IMR-90 (cell line): ENCODE measurements around the gene MAGEB6B.

Experiments
- BHLHE40 ChIP-seq: fragments of 150-350 bp; IDR thresholded peaks from 2 replicates; pipeline ENCODE4 v1.6.1; 2016; ENCODE audit warnings: mild to moderate bottlenecking, low read depth, low read length
- CEBPB ChIP-seq: IDR thresholded peaks from 2 replicates; pipeline ENCODE4 v1.6.1; 2012; ENCODE audit warnings: low read depth, low read length, improper control_type of control experiment
- CTCF ChIP-seq: conservative IDR thresholded peaks from 2 replicates; pipeline ENCODE4 v1.5.1; 2012; ENCODE audit warnings: mild to moderate bottlenecking, low read depth, low read length, improper control_type of control experiment
- NFE2L2 ChIP-seq: fragments of 150-350 bp; IDR thresholded peaks from 2 replicates; pipeline ENCODE4 v1.6.1; 2016; ENCODE audit warnings: low read depth, mild to moderate bottlenecking, low read length
- POLR2A ChIP-seq: IDR thresholded peaks from 2 replicates; pipeline ENCODE4 v1.6.1; 2012; ENCODE audit warnings: mild to moderate bottlenecking, low read depth, low read length
- RFX5 ChIP-seq: IDR thresholded peaks from 2 replicates; pipeline ENCODE4 v1.8.0; 2012; ENCODE audit warnings: low read depth, mild to moderate bottlenecking, low read length, moderate library complexity

GRCh38 chrX:26192204-26192603 is 31.8 kb downstream of the MAGEB6B start, which contains the start of gene MAGEB6:
- TF ChIP-seq CTCF (no peak), CEBPB (no peak), BHLHE40 (no peak), POLR2A (no peak), RFX5 (no peak), NFE2L2 (no peak)
